GM18498 (cell line): ENCODE results near the gene INTS13.
"Not testable (repeated sequence)": the region's sequence is repeated elsewhere in the genome, so short reads cannot be mapped to it uniquely, and the experiment has no call there.

Source experiments
- ATAC-seq: cut with Tn5 transposase; IDR thresholded peaks from one replicate; pipeline ENCODE4 v1.9.1; 2021; ENCODE audit warnings: mild to moderate bottlenecking, moderate library complexity; ENCODE audit not compliant: unreplicated experiment

Gene INTS13

GRCh38 chr12:26937863-26938700, at the start of gene INTS13, which contains the start of gene FGFR1OP2:
TSS of gene INTS13 (minus strand) at chr12:26937981. CDS start at chr12:26936803, 1,178 bp downstream.
TSS of gene FGFR1OP2 (plus strand) at chr12:26938470. CDS start at chr12:26954159, 15,689 bp downstream.
- peak; percentile 84 for ATAC-seq

- ATAC-seq = no peak
Measured at GRCh38 chr12:26982866-26983265, 45.1 kb upstream of the INTS13 start.

- ATAC-seq = no peak
Measured at GRCh38 chr12:26979733-26980132, 42.0 kb upstream of the INTS13 start.

- ATAC-seq = no peak
Measured at GRCh38 chr12:26978801-26979200, 41.0 kb upstream of the INTS13 start.

- no peak for ATAC-seq
Measured at GRCh38 chr12:26976687-26977086, 38.9 kb upstream of the INTS13 start.

- ATAC-seq = peak; percentile 97
Measured at GRCh38 chr12:26971963-26972362, 34.2 kb upstream of the INTS13 start.

- ATAC-seq = no peak
Measured at GRCh38 chr12:26970136-26970535, 32.4 kb upstream of the INTS13 start.

GRCh38 chr12:26966842-26967241, 29.1 kb upstream of the INTS13 start:
- ATAC-seq = no peak

- ATAC-seq = no peak
Measured at GRCh38 chr12:26963413-26963812, 25.6 kb upstream of the INTS13 start.

GRCh38 chr12:26961803-26962202, 24.0 kb upstream of the INTS13 start:
- ATAC-seq = no peak

- ATAC-seq = not testable (repeated sequence)
Measured at GRCh38 chr12:26961391-26961790, 23.6 kb upstream of the INTS13 start.

- no peak for ATAC-seq
Measured at GRCh38 chr12:26954027-26954426, 16.2 kb upstream of the INTS13 start.

- no peak for ATAC-seq
Measured at GRCh38 chr12:26953447-26953846, 15.7 kb upstream of the INTS13 start.

GRCh38 chr12:26948309-26948708, 10.5 kb upstream of the INTS13 start:
- ATAC-seq = no peak

- ATAC-seq = no peak
Measured at GRCh38 chr12:26941215-26941594, 3.4 kb upstream of the INTS13 start.

GRCh38 chr12:26940516-26941214, 2.9 kb upstream of the INTS13 start:
- ATAC-seq = no peak

- ATAC-seq = no peak
Measured at GRCh38 chr12:26939953-26940352, 2.2 kb upstream of the INTS13 start.

- no peak for ATAC-seq
Measured at GRCh38 chr12:26939192-26939832, 1.5 kb upstream of the INTS13 start.

- ATAC-seq = peak; percentile 1
Measured at GRCh38 chr12:26938701-26939062, 901 bp upstream of the INTS13 start.

GRCh38 chr12:26937443-26937862, 328 bp downstream of the INTS13 start:
- no peak for ATAC-seq

- no peak for ATAC-seq
Measured at GRCh38 chr12:26936559-26937442, 980 bp downstream of the INTS13 start.
